Activated naive CD4-positive, alpha-beta T cell treated with anti-CD3 and anti-CD28 coated beads, Interleukin-2, amount 50 U/mL, for 72 hours (primary cell): ENCODE measurements around the gene SGMS2. TPM values are rescaled to one million over a fixed set of nuclear protein-coding genes. Genes with fewer than 3 reads are reported as not detected.

Experiments used
- ATAC-seq, 2 donors: fragments of 150-1000 bp; cut with Tn5 transposase; 2 replicates each; pipeline ENCODE4 v1.10.0; 2021; ENCODE audit warnings: mild to moderate bottlenecking in 2 of 2, moderate library complexity in 2 of 2
- DNase-seq, 2 donors: peaks; one replicate each; pipeline ENCODE4 v3.0.0; 2021 to 2022; ENCODE audit warnings: low spot score in 2 of 2
- H3K27ac Mint-ChIP-seq, 2 donors: one replicate each; pipeline ENCODE4 v1.8.0; 2022; ENCODE audit warnings: mild to moderate bottlenecking in 2 of 2, mixed read lengths in 2 of 2
- H3K36me3 Mint-ChIP-seq, 2 donors: one replicate each; pipeline ENCODE4 v1.8.0; 2022; ENCODE audit warnings: mixed read lengths in 2 of 2
- H3K9me3 Mint-ChIP-seq, 2 donors: one replicate each; pipeline ENCODE4 v1.8.0; 2022; ENCODE audit warnings: mixed read lengths in 2 of 2
- total RNA-seq, 2 donors: library from RNA; stranded (reverse); gene quantifications; one replicate each; pipeline ENCODE4 v1.2.3, GENCODE V29; 2022

SGMS2 gene
- total RNA-seq: 1 to 10 TPM in 1 of 2 donors, under 1 TPM in 1; 0.16 to 1.1 TPM

GRCh38 chr4:107824350-107825071 lies at the start of gene SGMS2:
Gene SGMS2, plus strand, starts transcription at chr4:107824932. Its CDS starts 70,622 bp downstream, at chr4:107895554.
- peak within 1 kb of the TSS; percentile 58 to 85 for H3K27ac Mint-ChIP-seq
- peak; percentile 68 to 78 for DNase-seq

GRCh38 chr4:107777890-107778289 lies 46.8 kb upstream of the SGMS2 start:
- Mint-ChIP-seq H3K9me3 (peaks cover 14 to 15% of the 10 kb centered on the region in 2 donors), H3K36me3 (peaks cover 0 to 5% of the 10 kb centered on the region in 2 donors), H3K27ac (no peak overlapping the region)
- ATAC-seq (no peak), DNase-seq (no peak)

More at GRCh38 chr4:107824350-107825071, at the start of gene SGMS2:
- Mint-ChIP-seq H3K9me3 (no peaks in the 10 kb centered on the region), H3K36me3 (no peaks in the 10 kb centered on the region)
- ATAC-seq: peak; percentile 81 to 95

- Mint-ChIP-seq H3K9me3 (peaks cover 14 to 15% of the 10 kb centered on the region in 2 donors), H3K36me3 (peaks cover 0 to 5% of the 10 kb centered on the region in 2 donors), H3K27ac (no peak overlapping the region)
- ATAC-seq: no peak
- no peak for DNase-seq
Measured at GRCh38 chr4:107778784-107779530, 45.8 kb upstream of the SGMS2 start.

GRCh38 chr4:107780665-107781064 lies 44.1 kb upstream of the SGMS2 start:
- ATAC-seq (no peak), DNase-seq (no peak)
- Mint-ChIP-seq H3K36me3 (peaks cover 0 to 5% of the 10 kb centered on the region in 2 donors), H3K9me3 (peaks cover 14 to 15% of the 10 kb centered on the region in 2 donors), H3K27ac (no peak overlapping the region)

- Mint-ChIP-seq H3K9me3 (peaks cover 6 to 8% of the 10 kb centered on the region in 2 donors), H3K36me3 (peaks cover 8 to 10% of the 10 kb centered on the region in 2 donors), H3K27ac (no peak overlapping the region)
- ATAC-seq (no peak), DNase-seq (no peak)
Measured at GRCh38 chr4:107791902-107792301, 32.8 kb upstream of the SGMS2 start.

- DNase-seq: no peak
- Mint-ChIP-seq H3K9me3 (no peaks in the 10 kb centered on the region), H3K27ac (no peak overlapping the region), H3K36me3 (peaks cover 0 to 1% of the 10 kb centered on the region in 2 donors)
- no peak for ATAC-seq
Measured at GRCh38 chr4:107792711-107793110, 32.0 kb upstream of the SGMS2 start.

- Mint-ChIP-seq H3K9me3 (no peaks in the 10 kb centered on the region), H3K27ac (no peak overlapping the region), H3K36me3 (no peaks in the 10 kb centered on the region)
- ATAC-seq (no peak), DNase-seq (no peak)
Measured at GRCh38 chr4:107793996-107794395, 30.7 kb upstream of the SGMS2 start.

- Mint-ChIP-seq H3K27ac (no peak overlapping the region), H3K36me3 (no peaks in the 10 kb centered on the region), H3K9me3 (no peaks in the 10 kb centered on the region)
- ATAC-seq: no peak
- DNase-seq: no peak
Measured at GRCh38 chr4:107799669-107800450, 24.9 kb upstream of the SGMS2 start.

- ATAC-seq: no peak
- no peaks in the 10 kb centered on the region for H3K9me3 Mint-ChIP-seq
- no peaks in the 10 kb centered on the region for H3K36me3 Mint-ChIP-seq
- H3K27ac Mint-ChIP-seq: no peak overlapping the region
- no peak for DNase-seq
Measured at GRCh38 chr4:107800706-107801105, 24.0 kb upstream of the SGMS2 start.

GRCh38 chr4:107801766-107802211 lies 22.9 kb upstream of the SGMS2 start:
- no peaks in the 10 kb centered on the region for H3K36me3 Mint-ChIP-seq
- H3K9me3 Mint-ChIP-seq: no peaks in the 10 kb centered on the region
- H3K27ac Mint-ChIP-seq: no peak overlapping the region
- DNase-seq (no peak), ATAC-seq (no peak)

GRCh38 chr4:107804956-107805355 lies 19.8 kb upstream of the SGMS2 start:
- DNase-seq (no peak), ATAC-seq (no peak)
- Mint-ChIP-seq H3K27ac (no peak overlapping the region), H3K9me3 (no peaks in the 10 kb centered on the region), H3K36me3 (no peaks in the 10 kb centered on the region)

GRCh38 chr4:107806196-107806595 lies 18.5 kb upstream of the SGMS2 start:
- Mint-ChIP-seq H3K36me3 (no peaks in the 10 kb centered on the region), H3K27ac (no peak overlapping the region), H3K9me3 (no peaks in the 10 kb centered on the region)
- ATAC-seq (no peak), DNase-seq (no peak)

- Mint-ChIP-seq H3K36me3 (no peaks in the 10 kb centered on the region), H3K9me3 (no peaks in the 10 kb centered on the region), H3K27ac (no peak overlapping the region)
- DNase-seq (no peak), ATAC-seq (no peak)
Measured at GRCh38 chr4:107808572-107808971, 16.2 kb upstream of the SGMS2 start.

GRCh38 chr4:107809210-107809609 lies 15.5 kb upstream of the SGMS2 start:
- Mint-ChIP-seq H3K9me3 (no peaks in the 10 kb centered on the region), H3K36me3 (no peaks in the 10 kb centered on the region), H3K27ac (no peak overlapping the region)
- ATAC-seq (no peak), DNase-seq (no peak)

- H3K36me3 Mint-ChIP-seq: no peaks in the 10 kb centered on the region
- no peak for DNase-seq
- H3K27ac Mint-ChIP-seq: no peak overlapping the region
- no peaks in the 10 kb centered on the region for H3K9me3 Mint-ChIP-seq
- no peak for ATAC-seq
Measured at GRCh38 chr4:107814758-107815157, 10.0 kb upstream of the SGMS2 start.

GRCh38 chr4:107815158-107815557 lies 9.6 kb upstream of the SGMS2 start:
- Mint-ChIP-seq H3K27ac (no peak overlapping the region), H3K9me3 (no peaks in the 10 kb centered on the region), H3K36me3 (no peaks in the 10 kb centered on the region)
- ATAC-seq (no peak), DNase-seq (no peak)
